Caki2 (cell line): ENCODE data around the gene ZNF641. TPM values are rescaled to one million over a fixed set of nuclear protein-coding genes. Genes with fewer than 3 reads are reported as not detected.
A peak's percentile ranks its signal among the peaks of the same experiment; 100 is the strongest.
"Not testable (repeated sequence)": the region's sequence is repeated elsewhere in the genome, so short reads cannot be mapped to it uniquely, and the experiment has no call there.

ENCODE experiments used
- DNase-seq: peaks from one replicate; pipeline ENCODE4 v3.0.0-alpha.2; 2015; ENCODE audit warnings: low read depth
- in situ Hi-C: cut with HindIII; loops from 2 replicates; pipeline ENCODE4 v1.10.0; 2016; ENCODE audit warnings: low sequenced_read_pairs, low pct_unique_long_range_greater_than_20kb, mixed read lengths
- total RNA-seq: library from RNA; depleted of rRNA; stranded (reverse); fragments of >200 nt; shearing (Covaris generic); gene quantifications from 2 replicates; pipeline ENCODE4 v1.2.3, GENCODE V29; 2014; ENCODE audit warnings: low replicate concordance

The ZNF641 gene
- total RNA-seq, 1 experiment from 2014 or later, result 3.5 TPM

GRCh38 chr12:48339442-48340117, 11.1 kb downstream of the ZNF641 start:
- in situ Hi-C loops, result no loop called here
- no peak for DNase-seq

GRCh38 chr12:48336564-48336963, 14.2 kb downstream of the ZNF641 start:
- in situ Hi-C loops, result no loop called here
- DNase-seq, result no peak

- DNase-seq, result no peak
- in situ Hi-C loops, result no loop called here
Measured at GRCh38 chr12:48336061-48336460, 14.7 kb downstream of the ZNF641 start.

- no peak for DNase-seq
- in situ Hi-C loops, result no loop called here
Measured at GRCh38 chr12:48334808-48335207, 15.9 kb downstream of the ZNF641 start.

GRCh38 chr12:48333680-48334079, 17.0 kb downstream of the ZNF641 start:
- in situ Hi-C loops, DNase-seq: not testable (repeated sequence)

GRCh38 chr12:48331399-48331798, 19.3 kb downstream of the ZNF641 start:
- DNase-seq, result no peak
- in situ Hi-C loops, result no loop called here

GRCh38 chr12:48329199-48329939, 21.4 kb downstream of the ZNF641 start:
- DNase-seq, result no peak
- in situ Hi-C loops, result no loop called here

- in situ Hi-C loops, result no loop called here
- DNase-seq, result no peak
Measured at GRCh38 chr12:48316491-48316890, 34.2 kb downstream of the ZNF641 start.

- in situ Hi-C loops, result no loop called here
- DNase-seq, result no peak
Measured at GRCh38 chr12:48311313-48311712, 39.4 kb downstream of the ZNF641 start.

GRCh38 chr12:48307269-48307668, 43.5 kb downstream of the ZNF641 start:
- in situ Hi-C loops, result no loop called here
- no peak for DNase-seq

- in situ Hi-C loops, result no loop called here
- no peak for DNase-seq
Measured at GRCh38 chr12:48305190-48305589, 45.5 kb downstream of the ZNF641 start.

- no peak for DNase-seq
- in situ Hi-C loops, result no loop called here
Measured at GRCh38 chr12:48302161-48302911, 48.4 kb downstream of the ZNF641 start.

GRCh38 chr12:48300774-48301173, 49.9 kb downstream of the ZNF641 start:
- in situ Hi-C loops, result no loop called here

GRCh38 chr12:48296586-48297282, 54.0 kb downstream of the ZNF641 start:
- in situ Hi-C loops, result no loop called here
- DNase-seq, result peak; percentile 79

More at GRCh38 chr12:48300774-48301173, 49.9 kb downstream of the ZNF641 start:
- no peak for DNase-seq

GRCh38 chr12:48292040-48292439, 58.7 kb downstream of the ZNF641 start:
- in situ Hi-C loops, result no loop called here
- no peak for DNase-seq

GRCh38 chr12:48291511-48291910, 59.2 kb downstream of the ZNF641 start:
- in situ Hi-C loops, result no loop called here
- DNase-seq, result no peak

GRCh38 chr12:48288387-48289268, 62.1 kb downstream of the ZNF641 start:
- in situ Hi-C loops, result no loop called here

More at GRCh38 chr12:48288387-48289268, 62.1 kb downstream of the ZNF641 start:
- DNase-seq, result no peak
